D721Med (cell line): ENCODE data around the gene HNRNPL.
"Not testable (repeated sequence)": the region's sequence is repeated elsewhere in the genome, so short reads cannot be mapped to it uniquely, and the experiment has no call there.

ENCODE experiments used
- DNase-seq: peaks from one replicate; pipeline ENCODE4 v3.0.0; 2011; ENCODE audit warnings: low spot score; ENCODE audit not compliant: insufficient read length
- FAIRE-seq: peaks from 2 replicates; lab custom pipeline; 2011; peaks lifted over from hg19 to GRCh38; lab: Jason Lieb, UNC
- TF ChIP-seq, protein P1 (sequence below): IDR thresholded peaks from 2 replicates; pipeline ENCODE4 v1.5.1; 2012; ENCODE audit warnings: mild to moderate bottlenecking, control low read depth; ENCODE audit not compliant: insufficient read depth; ENCODE audit errors: missing control alignments

HNRNPL gene

GRCh38 chr19:38879400-38879751 is 29.6 kb upstream of the HNRNPL start:
- FAIRE-seq = no peak
- TF ChIP-seq, protein P1, sequence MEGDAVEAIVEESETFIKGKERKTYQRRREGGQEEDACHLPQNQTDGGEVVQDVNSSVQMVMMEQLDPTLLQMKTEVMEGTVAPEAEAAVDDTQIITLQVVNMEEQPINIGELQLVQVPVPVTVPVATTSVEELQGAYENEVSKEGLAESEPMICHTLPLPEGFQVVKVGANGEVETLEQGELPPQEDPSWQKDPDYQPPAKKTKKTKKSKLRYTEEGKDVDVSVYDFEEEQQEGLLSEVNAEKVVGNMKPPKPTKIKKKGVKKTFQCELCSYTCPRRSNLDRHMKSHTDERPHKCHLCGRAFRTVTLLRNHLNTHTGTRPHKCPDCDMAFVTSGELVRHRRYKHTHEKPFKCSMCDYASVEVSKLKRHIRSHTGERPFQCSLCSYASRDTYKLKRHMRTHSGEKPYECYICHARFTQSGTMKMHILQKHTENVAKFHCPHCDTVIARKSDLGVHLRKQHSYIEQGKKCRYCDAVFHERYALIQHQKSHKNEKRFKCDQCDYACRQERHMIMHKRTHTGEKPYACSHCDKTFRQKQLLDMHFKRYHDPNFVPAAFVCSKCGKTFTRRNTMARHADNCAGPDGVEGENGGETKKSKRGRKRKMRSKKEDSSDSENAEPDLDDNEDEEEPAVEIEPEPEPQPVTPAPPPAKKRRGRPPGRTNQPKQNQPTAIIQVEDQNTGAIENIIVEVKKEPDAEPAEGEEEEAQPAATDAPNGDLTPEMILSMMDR = no peak
- DNase-seq = no peak

DNA sequence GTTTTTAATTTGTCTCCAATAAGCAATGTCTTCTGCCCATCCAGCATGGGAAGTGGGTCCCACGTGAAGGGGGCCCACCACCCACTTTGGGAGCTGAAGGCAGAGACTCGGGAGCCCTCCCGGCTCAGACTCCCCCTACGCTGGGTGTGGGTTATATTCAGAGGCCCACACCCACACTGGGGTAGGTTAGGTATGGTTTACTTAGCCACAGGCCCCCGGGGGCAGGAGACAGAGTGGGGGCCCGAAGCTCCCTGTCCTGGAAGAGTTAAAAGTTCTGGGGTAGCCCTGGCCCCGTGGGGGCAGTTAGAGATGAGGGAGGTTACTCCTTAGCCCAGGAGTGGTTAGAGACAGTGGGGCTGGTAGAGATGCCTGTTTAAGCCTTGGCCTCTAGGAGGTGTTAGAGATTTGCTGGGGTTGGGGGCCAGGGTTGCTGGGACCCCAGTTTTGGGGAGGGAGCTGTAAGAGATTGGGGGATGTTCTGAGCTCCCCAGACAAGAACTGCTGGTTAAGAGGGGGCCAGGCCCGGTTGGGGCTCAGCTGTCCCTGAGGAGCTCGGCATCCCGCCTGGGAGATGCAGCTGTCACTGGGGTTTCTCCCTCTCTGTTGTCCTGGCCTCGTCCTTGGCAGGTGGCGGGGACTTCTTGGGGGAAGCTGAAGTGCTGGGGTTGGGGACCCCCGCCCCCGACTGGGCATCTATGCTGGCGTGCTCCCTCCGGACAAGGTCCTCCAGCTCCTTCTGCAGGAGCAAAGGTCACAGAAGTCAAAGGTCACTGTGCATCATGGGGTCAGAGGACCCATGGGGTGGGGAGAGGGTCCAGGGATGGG is 29.0 kb upstream of the HNRNPL start:
- no peak for DNase-seq
- TF ChIP-seq, protein P1 = no peak
- FAIRE-seq = no peak

GRCh38 chr19:38877781-38878574 is 28.2 kb upstream of the HNRNPL start, which contains the start of gene RINL:
TSS of gene RINL (minus strand) at chr19:38878275. CDS start at chr19:38876742, 1,533 bp downstream.
- FAIRE-seq (no peak), DNase-seq (no peak)
- TF ChIP-seq, protein P1 = no peak

DNA sequence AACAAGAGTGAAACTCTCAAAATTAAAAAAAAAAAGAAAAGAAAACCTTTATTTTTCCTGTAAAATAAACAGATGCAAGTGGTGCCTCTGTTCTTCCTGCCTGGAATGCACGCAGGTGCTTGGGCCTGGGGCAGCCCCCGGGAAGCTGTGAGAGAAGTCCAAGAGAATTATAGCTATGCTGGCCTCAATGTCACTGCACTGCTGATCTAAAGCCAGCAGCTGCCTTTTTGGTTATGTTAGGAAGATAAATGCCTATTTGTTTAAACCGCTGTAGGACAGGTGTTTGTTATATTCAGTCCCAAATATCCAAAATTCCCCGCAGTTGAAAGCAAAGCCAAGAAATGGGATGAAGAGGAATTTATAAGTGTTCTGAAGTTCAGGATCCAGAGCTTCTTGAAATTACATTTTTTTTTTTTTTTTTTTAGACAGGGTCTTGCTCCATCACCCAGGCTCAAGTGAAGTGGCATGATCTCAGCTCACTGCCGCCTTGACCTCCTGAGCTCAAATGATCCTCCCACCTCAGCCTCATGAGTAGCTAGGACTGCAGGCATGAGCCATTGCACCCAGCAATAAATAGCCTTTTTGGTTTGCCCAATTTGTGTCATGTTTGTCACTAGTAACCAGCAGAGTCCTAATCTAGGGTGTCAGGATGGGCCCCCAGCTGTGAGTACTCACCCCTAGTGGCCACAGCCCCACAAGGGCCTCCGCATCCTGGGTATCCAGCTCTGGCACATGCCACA is 26.0 kb upstream of the HNRNPL start:
- FAIRE-seq (no peak), DNase-seq (no peak)
- TF ChIP-seq, protein P1 = no peak

- not testable (repeated sequence) for FAIRE-seq, DNase-seq
Observed at GRCh38 chr19:38873400-38873799, 23.6 kb upstream of the HNRNPL start.

- no peak for DNase-seq
- TF ChIP-seq, protein P1 = no peak
- no peak for FAIRE-seq
Observed at GRCh38 chr19:38870612-38871011, 20.8 kb upstream of the HNRNPL start.
